ENCODE data around the gene RAD1.

The RAD1 gene

GRCh38 chr5:34915139-34915855 lies at the start of gene RAD1, which contains the start of gene BRIX1:
Gene RAD1 (minus strand): TSS chr5:34915504. CDS start chr5:34914892, 612 bp downstream.
Gene BRIX1 (plus strand): TSS chr5:34915711. CDS start chr5:34915739, 28 bp downstream.
- Mint-ChIP-seq H3K4me1 (peaks cover 12% of the 10 kb centered on the region), H3K4me3 (peak within 1 kb of the TSS; percentile 55), H3K27ac (no peak within 1 kb of the TSS), H3K27me3 (no peaks in the 10 kb centered on the region), H3K9me3 (no peaks in the 10 kb centered on the region), H3K36me3 (peaks cover 11% of the 10 kb centered on the region)
- peak; percentile 96 for ATAC-seq (ENCODE audit: low read depth)
- peak; percentile 87 to 93 for DNase-seq (ENCODE audit: low spot score in 2 of 2)

GRCh38 chr5:34959323-34959722 lies 44.0 kb upstream of the RAD1 start:
- ATAC-seq (ENCODE audit: low read depth) = no peak
- no peaks in the 10 kb centered on the region for H3K4me1 Mint-ChIP-seq
- H3K36me3 Mint-ChIP-seq = peaks cover 10% of the 10 kb centered on the region
- no peak for DNase-seq (ENCODE audit: low spot score in 2 of 2)
- no peaks in the 10 kb centered on the region for H3K27me3 Mint-ChIP-seq
- no peaks in the 10 kb centered on the region for H3K9me3 Mint-ChIP-seq
- peak overlapping the region; percentile 28 for H3K27ac Mint-ChIP-seq
- H3K4me3 Mint-ChIP-seq = no peak overlapping the region

- H3K36me3 Mint-ChIP-seq = peaks cover 10% of the 10 kb centered on the region
- H3K9me3 Mint-ChIP-seq = no peaks in the 10 kb centered on the region
- ATAC-seq (ENCODE audit: low read depth) (peak; percentile 45), DNase-seq (ENCODE audit: low spot score in 2 of 2) (no peak)
- H3K4me3 Mint-ChIP-seq = no peak overlapping the region
- H3K27me3 Mint-ChIP-seq = no peaks in the 10 kb centered on the region
- no peak overlapping the region for H3K27ac Mint-ChIP-seq
- H3K4me1 Mint-ChIP-seq = no peaks in the 10 kb centered on the region
These were observed 42.8 kb upstream of the RAD1 start for GRCh38 chr5:34957857-34958690.

GRCh38 chr5:34957321-34957720 lies 42.0 kb upstream of the RAD1 start:
- Mint-ChIP-seq H3K4me1 (no peaks in the 10 kb centered on the region), H3K4me3 (no peak overlapping the region), H3K27me3 (no peaks in the 10 kb centered on the region), H3K27ac (peak overlapping the region; percentile 31), H3K36me3 (peaks cover 12% of the 10 kb centered on the region), H3K9me3 (no peaks in the 10 kb centered on the region)
- no peak for DNase-seq (ENCODE audit: low spot score in 2 of 2)
- ATAC-seq (ENCODE audit: low read depth) = no peak

GRCh38 chr5:34944460-34945047 lies 29.2 kb upstream of the RAD1 start:
- Mint-ChIP-seq H3K4me1 (no peaks in the 10 kb centered on the region), H3K27ac (no peak overlapping the region), H3K27me3 (no peaks in the 10 kb centered on the region), H3K9me3 (no peaks in the 10 kb centered on the region), H3K36me3 (peaks cover 32% of the 10 kb centered on the region), H3K4me3 (no peak overlapping the region)
- DNase-seq (ENCODE audit: low spot score in 2 of 2) (no peak), ATAC-seq (ENCODE audit: low read depth) (no peak)

GRCh38 chr5:34944044-34944443 lies 28.7 kb upstream of the RAD1 start:
- no peak overlapping the region for H3K27ac Mint-ChIP-seq
- no peaks in the 10 kb centered on the region for H3K4me1 Mint-ChIP-seq
- H3K36me3 Mint-ChIP-seq = peaks cover 28% of the 10 kb centered on the region
- DNase-seq (ENCODE audit: low spot score in 2 of 2) = no peak
- no peaks in the 10 kb centered on the region for H3K27me3 Mint-ChIP-seq
- no peak for ATAC-seq (ENCODE audit: low read depth)
- H3K9me3 Mint-ChIP-seq = no peaks in the 10 kb centered on the region
- H3K4me3 Mint-ChIP-seq = no peak overlapping the region

- Mint-ChIP-seq H3K27me3 (no peaks in the 10 kb centered on the region), H3K4me3 (no peak overlapping the region), H3K9me3 (no peaks in the 10 kb centered on the region), H3K36me3 (peaks cover 28% of the 10 kb centered on the region), H3K27ac (no peak overlapping the region), H3K4me1 (no peaks in the 10 kb centered on the region)
- ATAC-seq (ENCODE audit: low read depth) (no peak), DNase-seq (ENCODE audit: low spot score in 2 of 2) (no peak)
These were observed 26.6 kb upstream of the RAD1 start for GRCh38 chr5:34941936-34942335.

- Mint-ChIP-seq H3K27me3 (no peaks in the 10 kb centered on the region), H3K4me1 (peaks cover 19% of the 10 kb centered on the region), H3K4me3 (no peak overlapping the region), H3K27ac (no peak overlapping the region), H3K9me3 (no peaks in the 10 kb centered on the region), H3K36me3 (peaks cover 17% of the 10 kb centered on the region)
- no peak for DNase-seq (ENCODE audit: low spot score in 2 of 2)
- no peak for ATAC-seq (ENCODE audit: low read depth)
These were observed 17.6 kb upstream of the RAD1 start for GRCh38 chr5:34932947-34933346.

GRCh38 chr5:34930870-34931269 lies 15.6 kb upstream of the RAD1 start:
- Mint-ChIP-seq H3K27me3 (no peaks in the 10 kb centered on the region), H3K36me3 (peaks cover 15% of the 10 kb centered on the region), H3K4me3 (peak overlapping the region; percentile 99), H3K4me1 (peaks cover 19% of the 10 kb centered on the region), H3K9me3 (no peaks in the 10 kb centered on the region), H3K27ac (peak overlapping the region; percentile 95)
- no peak for DNase-seq (ENCODE audit: low spot score in 2 of 2)
- ATAC-seq (ENCODE audit: low read depth) = no peak

GRCh38 chr5:34930462-34930844 lies 15.1 kb upstream of the RAD1 start:
- H3K4me1 Mint-ChIP-seq = peaks cover 19% of the 10 kb centered on the region
- H3K4me3 Mint-ChIP-seq = peak overlapping the region; percentile 99
- H3K27ac Mint-ChIP-seq = peak overlapping the region; percentile 95
- ATAC-seq (ENCODE audit: low read depth) (no peak), DNase-seq (ENCODE audit: low spot score in 2 of 2) (no peak)
- peaks cover 16% of the 10 kb centered on the region for H3K36me3 Mint-ChIP-seq
- H3K9me3 Mint-ChIP-seq = no peaks in the 10 kb centered on the region
- H3K27me3 Mint-ChIP-seq = no peaks in the 10 kb centered on the region

- ATAC-seq (ENCODE audit: low read depth) = peak; percentile 72
- H3K4me1 Mint-ChIP-seq = peaks cover 19% of the 10 kb centered on the region
- H3K27me3 Mint-ChIP-seq = no peaks in the 10 kb centered on the region
- no peaks in the 10 kb centered on the region for H3K9me3 Mint-ChIP-seq
- DNase-seq (ENCODE audit: low spot score in 2 of 2) = peak; percentile 66 to 71
- H3K36me3 Mint-ChIP-seq = peaks cover 18% of the 10 kb centered on the region
- H3K27ac Mint-ChIP-seq = peak overlapping the region; percentile 95
- peak overlapping the region; percentile 99 for H3K4me3 Mint-ChIP-seq
These were observed 14.6 kb upstream of the RAD1 start for GRCh38 chr5:34929720-34930461.

- ATAC-seq (ENCODE audit: low read depth) = peak; percentile 85
- no peaks in the 10 kb centered on the region for H3K9me3 Mint-ChIP-seq
These were observed 13.9 kb upstream of the RAD1 start, which contains the start of gene DNAJC21 for GRCh38 chr5:34929134-34929719. Gene DNAJC21 (plus strand): TSS chr5:34929559. CDS start chr5:34929820, 261 bp downstream.

GRCh38 chr5:34928267-34928666 lies 13.0 kb upstream of the RAD1 start:
- Mint-ChIP-seq H3K9me3 (no peaks in the 10 kb centered on the region), H3K27me3 (no peaks in the 10 kb centered on the region), H3K27ac (no peak overlapping the region), H3K36me3 (peaks cover 14% of the 10 kb centered on the region), H3K4me1 (peaks cover 16% of the 10 kb centered on the region), H3K4me3 (no peak overlapping the region)
- ATAC-seq (ENCODE audit: low read depth) = no peak
- DNase-seq (ENCODE audit: low spot score in 2 of 2) = no peak

More at GRCh38 chr5:34929134-34929719, 13.9 kb upstream of the RAD1 start, which contains the start of gene DNAJC21:
- peak; percentile 91 to 97 for DNase-seq (ENCODE audit: low spot score in 2 of 2)
- Mint-ChIP-seq H3K36me3 (peaks cover 18% of the 10 kb centered on the region), H3K4me3 (peak within 1 kb of the TSS; percentile 99), H3K27me3 (no peaks in the 10 kb centered on the region), H3K27ac (peak within 1 kb of the TSS; percentile 95), H3K4me1 (peaks cover 19% of the 10 kb centered on the region)
